Bronchus fibroblast of lung (primary cell): ENCODE data around the gene CCL26. TPM values are rescaled to one million over a fixed set of nuclear protein-coding genes. Genes with fewer than 3 reads are reported as not detected.

Experiments used
- total RNA-seq: library from RNA; depleted of rRNA; stranded (reverse); fragments of >200 nt; gene quantifications from 2 replicates; pipeline ENCODE4 v1.2.3, GENCODE V29; 2015

Gene CCL26
- 1.7 and 1.9 TPM in 2 replicates for total RNA-seq

GRCh38 chr7:75772081-75773077 is at the start of gene CCL26:
Gene CCL26, minus strand, starts transcription at chr7:75772211. Its CDS starts 35 bp downstream, at chr7:75772176.

GRCh38 chr7:75813781-75814236 is 41.8 kb upstream of the CCL26 start, which contains the start of gene CCL24:
Gene CCL24, minus strand, starts transcription at chr7:75813806. Its CDS starts 91 bp downstream, at chr7:75813715.

GRCh38 chr7:75738604-75738974 is 33.4 kb downstream of the CCL26 start, which contains the start of gene HIP1:
Gene HIP1, minus strand, starts transcription at chr7:75738941. Its CDS starts 21 bp downstream, at chr7:75738920.

Other genes with a start within 250 kb of the CCL26 start
- 14.0 and 15.0 TPM in 2 replicates for gene HIP1, start 33.3 kb downstream of the CCL26 start, total RNA-seq
- gene CCL24, start 41.6 kb upstream of the CCL26 start, total RNA-seq = not detected in 2 replicates
- gene RHBDD2, start 106.8 kb upstream of the CCL26 start, total RNA-seq = 33.3 and 34.5 TPM in 2 replicates
- 66.7 and 71.5 TPM in 2 replicates for gene POR, start 142.9 kb upstream of the CCL26 start, total RNA-seq
- 13.8 and 14.9 TPM in 2 replicates for gene TMEM120A, start 222.4 kb upstream of the CCL26 start, total RNA-seq